HUES64 (cell line): Measurements from ENCODE around the gene GNB2.
A peak's percentile ranks its signal among the peaks of the same experiment; 100 is the strongest.
"Not testable (repeated sequence)": the region's sequence is repeated elsewhere in the genome, so short reads cannot be mapped to it uniquely, and the experiment has no call there.

Source experiments
- H3K27ac ChIP-seq: 2 replicates; pipeline ENCODE4 v1.7.0; 2013; ENCODE audit warnings: low read depth, low read length, inconsistent platforms
- H3K27me3 ChIP-seq: 2 replicates; pipeline ENCODE4 v1.6.1; 2013; ENCODE audit warnings: mild to moderate bottlenecking, low read length; ENCODE audit not compliant: insufficient read depth
- H3K36me3 ChIP-seq: 2 replicates; pipeline ENCODE4 v1.6.1; 2013; ENCODE audit warnings: mild to moderate bottlenecking, low read length; ENCODE audit not compliant: insufficient read depth
- H3K4me1 ChIP-seq: 2 replicates; pipeline ENCODE4 v1.6.1; 2013; ENCODE audit warnings: mild to moderate bottlenecking, low read length, moderate library complexity; ENCODE audit not compliant: insufficient read depth
- H3K4me3 ChIP-seq: 2 replicates; pipeline ENCODE4 v1.5.1; 2013; ENCODE audit warnings: mild to moderate bottlenecking, low read length, moderate library complexity
- H3K9ac ChIP-seq: 2 replicates; pipeline ENCODE4 v1.6.1; 2013; ENCODE audit warnings: mild to moderate bottlenecking, low read depth, low read length
- H3K9me3 ChIP-seq: 2 replicates; pipeline ENCODE4 v1.6.1; 2013; ENCODE audit warnings: low read depth, low read length; ENCODE audit not compliant: insufficient read depth
- WGBS: fragments of 150-250, 120-280 bp; methylation state at CpG from one replicate; pipeline ENCODE4 v1.1.7; 2013; ENCODE audit warnings: missing lambda C conversion rate; 5-methylcytosine and 5-hydroxymethylcytosine counted together

GNB2 gene

DNA sequence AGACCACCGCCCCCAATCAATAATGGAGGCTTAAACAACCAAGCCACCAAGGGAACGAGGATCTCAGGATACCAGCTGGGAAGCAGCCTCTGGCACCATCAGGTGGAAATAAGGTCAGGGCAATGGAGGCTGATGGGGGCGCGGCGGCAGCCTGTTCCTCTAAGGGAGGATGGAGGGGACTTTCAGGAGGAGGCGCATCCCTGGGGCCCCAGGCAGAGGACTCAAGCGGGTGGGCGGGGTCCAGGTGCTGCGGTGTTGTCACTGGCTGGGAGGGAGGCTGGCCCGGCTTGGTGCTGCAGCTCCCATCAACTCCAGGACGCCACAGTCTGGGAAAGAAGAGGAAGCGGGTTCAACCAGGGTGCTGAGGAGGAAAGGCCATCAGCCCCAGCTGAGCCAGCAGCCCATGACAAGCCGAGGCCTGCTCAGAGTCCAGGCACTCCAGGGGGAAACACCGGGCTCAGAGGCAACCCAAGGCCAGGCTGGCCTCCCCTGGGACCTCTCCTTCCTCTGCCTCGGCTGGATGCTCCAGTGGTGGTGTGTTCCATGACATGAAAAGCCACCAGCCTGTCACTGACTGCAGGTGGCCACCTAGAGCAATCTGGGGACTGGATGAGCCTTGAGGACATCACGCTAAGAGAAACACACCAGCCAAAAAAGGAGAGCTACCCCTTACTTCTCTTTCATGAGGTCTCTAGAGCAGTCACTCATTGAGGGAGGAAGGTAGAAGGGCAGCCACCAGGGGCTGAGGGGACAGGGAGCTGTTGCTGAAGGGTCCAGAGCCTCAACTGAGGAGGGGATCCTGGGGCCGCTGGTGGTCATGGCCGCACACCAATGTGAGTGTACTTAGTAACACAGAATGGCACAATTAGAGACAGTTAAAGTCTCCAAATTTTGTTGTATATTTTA is 15.9 kb downstream of the GNB2 start:
- Histone ChIP-seq H3K27ac (no peak overlapping the region), H3K36me3 (peaks cover 62% of the 10 kb centered on the region), H3K27me3 (no peaks in the 10 kb centered on the region), H3K9me3 (no peaks in the 10 kb centered on the region), H3K4me1 (peaks cover 19% of the 10 kb centered on the region), H3K9ac (no peak overlapping the region), H3K4me3 (no peak overlapping the region)
- WGBS: 93% methylated on average over 18 of the region's 18 CpGs

DNA sequence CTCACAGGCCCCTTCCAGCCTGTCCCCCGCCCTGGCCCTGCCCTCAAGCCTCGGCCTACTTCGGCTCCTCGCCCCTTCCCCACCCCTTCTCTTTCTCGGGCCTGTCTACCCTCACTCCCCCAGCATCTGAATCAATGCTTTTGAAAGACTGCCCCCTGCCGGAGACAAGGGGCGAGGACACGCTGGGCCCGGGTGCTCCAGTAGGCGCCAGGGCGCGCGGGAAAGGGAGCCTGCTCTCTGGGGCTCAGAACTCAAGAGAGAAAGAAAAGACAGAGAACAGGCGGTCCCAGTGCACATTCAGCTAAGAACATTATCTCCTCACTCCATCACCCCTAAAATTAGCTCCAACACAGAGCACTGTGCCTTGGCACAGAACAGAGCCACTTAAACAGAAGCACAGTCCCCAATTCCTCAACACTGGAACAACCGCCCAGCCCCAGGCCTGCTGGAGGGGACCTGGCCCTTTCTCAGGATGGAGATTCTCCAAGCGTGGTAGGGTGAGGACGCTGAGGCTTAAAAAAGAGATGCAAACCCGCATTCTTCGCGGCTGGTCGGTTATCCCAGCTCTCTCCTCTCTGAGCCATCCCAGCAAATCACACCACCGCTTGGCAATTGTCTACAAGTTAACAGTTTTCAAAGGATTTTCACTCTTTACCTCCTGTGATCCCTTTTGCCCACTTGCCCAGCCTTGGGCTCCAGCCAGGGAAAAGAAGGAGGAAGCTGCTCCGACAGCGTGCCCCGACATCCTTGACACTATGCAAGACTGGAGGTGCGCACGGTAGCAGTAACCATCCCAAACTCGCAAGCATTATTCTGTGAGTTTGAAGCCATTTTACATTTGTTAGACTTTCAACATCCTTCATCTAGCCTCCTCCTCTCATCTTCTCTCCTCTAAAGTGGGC is 18.4 kb downstream of the GNB2 start:
- Histone ChIP-seq H3K27me3 (no peaks in the 10 kb centered on the region), H3K27ac (no peak overlapping the region; the same call in 1 of the 2 replicates), H3K9me3 (no peaks in the 10 kb centered on the region), H3K36me3 (peaks cover 38% of the 10 kb centered on the region), H3K4me1 (peaks cover 19% of the 10 kb centered on the region), H3K4me3 (peak overlapping the region; percentile 94), H3K9ac (peak overlapping the region; percentile 90; the same call in 1 of the 2 replicates)
- WGBS: 18% methylated on average over 28 of the region's 28 CpGs

DNA sequence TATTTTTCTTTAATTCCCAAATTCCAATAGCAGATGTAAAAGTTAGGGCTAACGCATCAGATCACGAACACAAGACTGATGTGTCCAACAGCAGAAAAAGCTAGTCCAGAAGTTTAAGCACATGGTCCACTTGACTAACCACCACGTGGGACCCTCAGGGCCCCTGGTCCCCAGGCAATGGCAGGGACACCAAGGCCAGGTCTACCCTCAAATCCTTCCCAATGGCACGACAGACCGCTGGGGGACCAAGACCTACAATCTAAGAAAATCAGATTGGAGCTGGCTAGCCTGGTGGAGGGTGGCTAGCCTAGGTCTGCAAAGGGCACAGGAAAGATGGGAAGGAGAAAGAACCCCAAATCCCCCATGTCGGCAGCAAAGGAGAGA is 19.0 kb downstream of the GNB2 start:
- Histone ChIP-seq H3K4me3 (peak overlapping the region; percentile 94), H3K27ac (no peak overlapping the region), H3K27me3 (no peaks in the 10 kb centered on the region), H3K9me3 (no peaks in the 10 kb centered on the region), H3K36me3 (peaks cover 32% of the 10 kb centered on the region), H3K9ac (peak overlapping the region; percentile 90), H3K4me1 (peaks cover 19% of the 10 kb centered on the region)
- 53% methylated on average over 6 of the region's 6 CpGs for WGBS

DNA sequence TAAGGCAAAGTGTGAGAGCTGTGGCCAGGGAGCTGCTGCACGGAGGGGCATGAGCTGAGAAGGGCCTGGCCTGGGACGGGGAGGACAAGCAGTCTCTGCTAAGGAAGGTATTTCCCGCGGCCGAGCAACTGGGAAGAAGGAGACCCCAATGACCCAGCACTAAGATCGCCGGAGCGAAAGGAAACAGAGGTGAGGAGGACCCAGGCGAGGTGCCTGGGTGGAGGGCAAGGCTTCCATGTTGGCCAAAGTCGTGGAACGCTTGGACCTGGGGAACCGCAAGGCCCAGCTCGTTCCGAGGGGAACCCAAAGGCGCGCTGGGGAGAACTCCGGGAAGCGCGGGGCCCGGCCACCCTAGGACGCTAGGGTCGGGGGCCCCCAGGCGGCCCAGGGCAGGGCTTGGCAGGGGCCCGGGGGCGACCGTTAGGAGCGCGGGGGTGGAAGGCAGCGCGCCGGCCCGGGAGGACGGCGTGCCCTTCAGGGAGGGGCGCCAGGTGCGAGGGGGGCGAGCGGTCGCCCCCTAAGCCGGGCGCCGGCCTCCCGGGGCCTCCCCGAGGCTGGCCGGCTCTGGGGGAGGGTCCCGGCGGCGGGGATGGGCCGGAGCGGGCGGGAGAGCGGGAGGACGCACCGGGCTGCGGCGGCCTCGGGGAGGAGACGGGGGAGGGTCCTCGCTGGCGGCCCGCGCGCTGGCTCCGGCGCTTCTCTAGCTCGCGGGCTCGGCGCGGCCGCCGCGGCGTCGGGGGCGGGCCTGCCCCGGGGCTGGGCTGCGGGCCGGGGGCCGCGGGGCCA is 20.0 kb downstream of the GNB2 start:
- H3K4me1 ChIP-seq: peaks cover 19% of the 10 kb centered on the region
- no peaks in the 10 kb centered on the region for H3K27me3 ChIP-seq
- peak overlapping the region; percentile 90 for H3K9ac ChIP-seq
- no peaks in the 10 kb centered on the region for H3K9me3 ChIP-seq
- WGBS: under 1% methylated on average over 81 of the region's 81 CpGs
- H3K4me3 ChIP-seq: peak overlapping the region; percentile 94
- H3K27ac ChIP-seq: peak overlapping the region; percentile 82
- peaks cover 23% of the 10 kb centered on the region for H3K36me3 ChIP-seq

DNA sequence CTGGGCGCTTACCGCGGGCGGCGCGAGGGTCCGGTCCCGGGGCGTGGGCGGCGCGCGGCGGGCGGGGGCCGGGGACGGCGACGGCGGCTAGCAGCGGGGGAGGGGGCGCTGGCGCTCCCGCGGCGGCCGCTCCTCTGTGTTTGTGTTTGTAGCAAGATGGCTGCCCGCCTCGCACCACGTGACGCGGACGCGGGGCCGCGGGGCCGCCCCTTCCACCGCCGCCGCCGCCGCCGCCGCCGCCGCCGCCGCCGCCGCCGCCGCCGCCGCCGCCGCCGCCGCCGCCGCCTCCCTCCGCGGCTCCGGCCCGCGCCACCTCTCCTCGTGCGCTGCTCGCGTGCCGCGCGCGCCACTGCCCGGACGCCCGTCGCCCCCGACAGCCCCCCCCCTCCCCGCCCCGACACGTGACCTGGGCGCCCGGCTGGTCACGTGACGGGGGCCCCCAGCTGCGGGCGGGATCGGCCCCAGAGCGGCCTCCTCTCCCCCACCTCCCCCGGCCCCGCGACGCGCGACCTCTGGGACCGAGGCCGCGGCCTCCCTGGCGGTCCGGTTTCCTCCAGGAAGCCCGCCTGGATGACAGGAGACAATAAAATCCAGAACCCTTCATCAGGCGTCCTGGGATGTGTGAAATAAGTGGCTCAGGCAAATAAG is 20.7 kb downstream of the GNB2 start, which contains the start of gene GIGYF1:
TSS of gene GIGYF1 (minus strand) at position 153 of the 648 bp plus-strand sequence. CDS start 6,012 bp downstream, outside the sequence.
- H3K27ac ChIP-seq: peak within 1 kb of the TSS; percentile 96
- peaks cover 19% of the 10 kb centered on the region for H3K4me1 ChIP-seq
- H3K36me3 ChIP-seq: peaks cover 16% of the 10 kb centered on the region
- H3K4me3 ChIP-seq: peak within 1 kb of the TSS; percentile 94
- under 1% methylated on average over 70 of the region's 102 CpGs for WGBS
- peak within 1 kb of the TSS; percentile 90 for H3K9ac ChIP-seq
- H3K27me3 ChIP-seq: no peaks in the 10 kb centered on the region
- H3K9me3 ChIP-seq: no peaks in the 10 kb centered on the region

DNA sequence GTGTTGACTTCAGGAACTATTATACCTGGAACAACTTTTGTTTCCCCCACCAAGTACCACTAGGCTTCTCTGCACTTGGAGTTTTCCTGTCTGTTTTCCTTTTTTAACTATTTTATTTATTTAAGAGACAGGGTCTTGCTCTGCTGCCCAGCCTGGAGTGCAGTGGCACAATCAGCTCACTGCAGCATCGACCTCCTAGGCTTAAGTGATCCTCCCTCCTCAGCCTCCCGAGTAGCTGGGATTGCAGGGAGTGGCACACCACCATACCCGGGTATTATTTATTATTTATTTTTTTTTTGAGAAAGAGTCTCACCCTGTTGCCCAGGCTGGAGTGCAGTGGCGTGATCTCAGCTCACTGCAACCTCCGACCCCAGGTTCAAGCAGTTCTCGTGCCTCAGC is 22.6 kb downstream of the GNB2 start:
- 88% methylated on average over 5 of the region's 6 CpGs for WGBS
- Histone ChIP-seq H3K9ac (peak overlapping the region; percentile 62), H3K4me3 (peak overlapping the region; percentile 34; the same call in 1 of the 2 replicates), H3K9me3 (no peaks in the 10 kb centered on the region), H3K27me3 (no peaks in the 10 kb centered on the region), H3K36me3 (0 out of 2 replicates have a peak, but pooled peaks cover under 1% of the 10 kb centered on the region), H3K27ac (peak overlapping the region; percentile 96), H3K4me1 (peaks cover 17% of the 10 kb centered on the region)

DNA sequence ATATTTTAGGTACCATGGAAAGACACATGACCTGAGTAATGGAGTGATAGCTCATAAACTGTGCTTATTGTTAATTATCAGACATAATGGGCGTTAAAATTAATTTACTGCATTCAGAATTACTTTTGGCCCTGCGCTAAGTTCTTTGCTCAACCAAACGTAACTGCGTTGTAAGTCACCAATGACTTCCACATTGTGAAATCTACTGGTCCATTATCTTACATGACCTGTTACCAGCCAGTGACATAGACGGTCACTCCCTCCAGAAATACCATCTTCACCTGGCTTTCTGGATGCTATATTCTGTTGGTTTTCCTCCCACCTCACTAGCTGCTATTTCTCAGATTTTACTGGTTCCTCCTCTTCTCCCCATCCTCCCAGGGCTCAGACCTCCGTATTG is 25.5 kb downstream of the GNB2 start:
- Histone ChIP-seq H3K27me3 (no peaks in the 10 kb centered on the region), H3K4me3 (no peak overlapping the region)

DNA sequence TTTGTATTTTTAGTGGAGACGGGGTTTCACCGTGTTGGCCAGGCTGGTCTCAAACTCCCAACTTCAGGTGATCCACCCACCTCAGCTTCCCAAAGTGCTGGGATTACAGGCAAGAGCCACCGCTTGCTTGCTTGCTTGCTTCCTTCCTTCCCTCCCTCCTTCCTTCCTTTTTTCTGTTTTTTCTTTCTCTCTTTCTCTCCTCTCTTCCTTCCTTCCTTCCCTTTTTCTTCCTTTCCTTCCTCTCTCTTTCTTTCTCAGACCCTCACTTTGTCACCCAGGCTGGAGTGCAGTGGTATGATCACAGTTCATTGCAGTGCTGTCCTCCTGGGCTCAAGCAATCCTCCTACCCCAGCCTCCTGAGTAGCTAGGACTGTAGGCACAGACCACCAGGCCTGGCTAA is 27.5 kb downstream of the GNB2 start:
- not testable (repeated sequence) for H3K27ac ChIP-seq, H3K27me3 ChIP-seq, H3K36me3 ChIP-seq, H3K9me3 ChIP-seq, H3K9ac ChIP-seq, H3K4me1 ChIP-seq, H3K4me3 ChIP-seq
- 93% methylated on average over 3 of the region's 3 CpGs for WGBS

More for the DNA sequence above, 25.5 kb downstream of the GNB2 start:
- H3K36me3 ChIP-seq: no peaks in the 10 kb centered on the region
- H3K9me3 ChIP-seq: no peaks in the 10 kb centered on the region
- no peak overlapping the region for H3K9ac ChIP-seq
- no peak overlapping the region for H3K27ac ChIP-seq
- H3K4me1 ChIP-seq: no peaks in the 10 kb centered on the region
- WGBS: 93% methylated on average over 6 of the region's 6 CpGs

DNA sequence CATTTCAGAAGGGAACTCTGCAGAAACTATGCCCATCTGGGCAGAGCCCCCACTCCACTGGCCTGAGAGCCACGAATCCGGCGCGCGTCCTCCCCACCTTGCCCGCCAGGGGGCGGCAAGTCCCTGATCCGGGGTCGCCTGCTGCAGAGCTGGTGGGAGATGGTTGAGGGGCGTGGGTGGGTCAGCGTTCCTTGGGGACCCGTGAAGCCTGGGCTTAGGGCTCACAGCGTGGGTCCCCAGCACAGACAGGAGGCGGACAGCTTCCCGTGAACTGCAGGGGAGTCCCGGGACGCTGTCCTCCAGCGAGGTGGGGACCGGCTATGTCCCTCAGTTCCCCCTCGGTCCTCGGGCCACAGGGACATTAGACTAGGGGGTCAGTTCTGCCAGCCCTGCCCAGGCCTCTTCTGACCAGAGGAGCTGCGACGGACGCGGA is 31.8 kb downstream of the GNB2 start:
- no peaks in the 10 kb centered on the region for H3K27me3 ChIP-seq
- H3K9ac ChIP-seq: peak overlapping the region; percentile 95
- peak overlapping the region; percentile 88 for H3K4me3 ChIP-seq
- peaks cover 18% of the 10 kb centered on the region for H3K36me3 ChIP-seq
- WGBS: under 1% methylated on average over 25 of the region's 25 CpGs
- no peaks in the 10 kb centered on the region for H3K9me3 ChIP-seq
- peak overlapping the region; percentile 95 for H3K27ac ChIP-seq
- H3K4me1 ChIP-seq: peaks cover 4% of the 10 kb centered on the region; the same call in 1 of the 2 replicates
